ENCODE results near the gene PLAGL2.
"Not testable (repeated sequence)": the region's sequence is repeated elsewhere in the genome, so short reads cannot be mapped to it uniquely, and the experiment has no call there.

PLAGL2 gene, protein sequence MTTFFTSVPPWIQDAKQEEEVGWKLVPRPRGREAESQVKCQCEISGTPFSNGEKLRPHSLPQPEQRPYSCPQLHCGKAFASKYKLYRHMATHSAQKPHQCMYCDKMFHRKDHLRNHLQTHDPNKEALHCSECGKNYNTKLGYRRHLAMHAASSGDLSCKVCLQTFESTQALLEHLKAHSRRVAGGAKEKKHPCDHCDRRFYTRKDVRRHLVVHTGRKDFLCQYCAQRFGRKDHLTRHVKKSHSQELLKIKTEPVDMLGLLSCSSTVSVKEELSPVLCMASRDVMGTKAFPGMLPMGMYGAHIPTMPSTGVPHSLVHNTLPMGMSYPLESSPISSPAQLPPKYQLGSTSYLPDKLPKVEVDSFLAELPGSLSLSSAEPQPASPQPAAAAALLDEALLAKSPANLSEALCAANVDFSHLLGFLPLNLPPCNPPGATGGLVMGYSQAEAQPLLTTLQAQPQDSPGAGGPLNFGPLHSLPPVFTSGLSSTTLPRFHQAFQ
- 19.1 to 104 reads per million in 2 experiments for total RNA-seq

DNA sequence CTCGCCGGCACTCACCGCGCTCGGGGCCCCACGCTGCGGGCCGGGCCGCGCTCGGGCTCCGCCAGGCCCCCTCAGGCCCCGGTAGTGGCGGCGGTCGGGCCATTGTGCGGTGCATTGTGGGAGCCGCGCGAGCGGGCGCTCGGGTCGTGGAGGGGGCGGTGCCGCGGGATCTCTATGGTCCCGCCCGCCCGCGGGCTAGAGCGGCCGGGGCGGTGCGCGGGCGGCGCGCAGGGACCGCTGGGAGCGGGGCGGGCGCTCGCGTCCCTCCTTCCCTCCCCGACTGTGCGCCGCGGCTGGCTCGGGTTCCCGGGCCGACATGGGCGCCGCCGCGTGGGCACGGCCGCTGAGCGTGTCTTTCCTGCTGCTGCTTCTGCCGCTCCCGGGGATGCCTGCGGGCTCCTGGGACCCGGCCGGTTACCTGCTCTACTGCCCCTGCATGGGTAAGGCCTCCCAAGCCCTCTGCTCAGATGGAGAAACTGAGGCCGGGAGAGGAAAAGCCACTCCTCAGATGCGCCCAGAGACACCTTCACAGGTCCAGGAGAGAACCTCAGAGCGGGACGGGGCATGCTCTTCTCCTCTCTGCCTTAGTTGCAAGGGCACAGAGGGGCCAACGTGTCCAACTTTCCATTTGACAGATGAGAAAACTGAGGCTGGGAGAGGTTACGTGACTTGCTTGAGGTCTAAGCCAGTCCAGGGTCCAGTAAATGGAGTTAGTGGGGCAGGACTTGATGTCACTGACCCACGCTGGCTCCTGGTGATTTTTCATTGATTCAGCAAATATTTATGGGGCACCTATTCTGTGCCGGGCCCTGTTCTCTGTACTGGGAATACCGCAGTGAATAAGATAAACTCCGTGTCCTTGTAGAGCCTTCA lies at the start of gene PLAGL2, which contains the start of gene POFUT1:
PLAGL2 (minus strand) TSS at position 118 of the 873 bp plus-strand sequence. CDS start 5,565 bp downstream, outside the sequence.
POFUT1 (plus strand) TSS at position 255 of the 873 bp plus-strand sequence; CDS start at position 317, 62 bp downstream.
- peak; percentile 76 for DNase-seq (ENCODE audit: low read depth)

DNA sequence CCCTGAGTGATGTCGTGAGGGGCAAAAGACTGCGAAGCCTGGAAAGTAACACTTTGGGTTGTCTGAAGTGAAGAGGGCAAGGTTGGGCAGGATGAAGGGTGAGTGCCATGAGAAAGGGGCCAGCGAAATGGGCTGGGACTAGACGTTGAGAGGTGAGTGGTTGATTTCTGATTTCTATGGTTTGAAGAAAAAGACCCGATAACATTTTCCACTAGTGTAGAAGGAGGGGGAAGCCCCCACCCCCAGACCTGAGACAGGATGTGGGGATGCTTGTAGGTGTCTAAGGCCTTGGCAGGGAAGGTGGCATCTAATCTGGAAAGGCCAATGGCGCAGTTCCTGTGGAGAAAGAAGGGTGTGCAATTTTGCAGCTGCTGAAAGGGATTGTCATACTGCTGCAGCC lies 44.6 kb upstream of the PLAGL2 start:
- no peak for DNase-seq (ENCODE audit: low read depth)

DNA sequence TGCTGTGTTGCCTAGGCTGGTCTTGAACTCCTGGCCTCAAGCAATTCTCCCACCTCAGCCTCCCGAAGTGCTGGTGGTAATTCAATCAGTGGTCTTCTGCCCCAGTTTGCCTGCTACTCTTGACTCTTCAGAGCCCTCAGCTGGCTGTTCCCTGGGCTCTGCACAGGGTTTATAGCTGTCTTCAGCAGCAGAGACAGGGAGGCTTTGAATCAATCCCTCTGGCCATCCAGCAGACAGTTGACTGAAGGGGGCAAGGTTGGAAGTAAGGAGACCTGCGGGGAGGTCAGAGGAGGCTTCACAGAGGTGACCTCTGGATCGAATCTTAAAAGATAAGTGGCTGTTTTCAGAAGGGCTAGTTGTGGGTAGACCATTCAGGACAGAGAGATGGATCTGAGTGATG lies 43.9 kb upstream of the PLAGL2 start:
- DNase-seq (ENCODE audit: low read depth), result no peak

DNA sequence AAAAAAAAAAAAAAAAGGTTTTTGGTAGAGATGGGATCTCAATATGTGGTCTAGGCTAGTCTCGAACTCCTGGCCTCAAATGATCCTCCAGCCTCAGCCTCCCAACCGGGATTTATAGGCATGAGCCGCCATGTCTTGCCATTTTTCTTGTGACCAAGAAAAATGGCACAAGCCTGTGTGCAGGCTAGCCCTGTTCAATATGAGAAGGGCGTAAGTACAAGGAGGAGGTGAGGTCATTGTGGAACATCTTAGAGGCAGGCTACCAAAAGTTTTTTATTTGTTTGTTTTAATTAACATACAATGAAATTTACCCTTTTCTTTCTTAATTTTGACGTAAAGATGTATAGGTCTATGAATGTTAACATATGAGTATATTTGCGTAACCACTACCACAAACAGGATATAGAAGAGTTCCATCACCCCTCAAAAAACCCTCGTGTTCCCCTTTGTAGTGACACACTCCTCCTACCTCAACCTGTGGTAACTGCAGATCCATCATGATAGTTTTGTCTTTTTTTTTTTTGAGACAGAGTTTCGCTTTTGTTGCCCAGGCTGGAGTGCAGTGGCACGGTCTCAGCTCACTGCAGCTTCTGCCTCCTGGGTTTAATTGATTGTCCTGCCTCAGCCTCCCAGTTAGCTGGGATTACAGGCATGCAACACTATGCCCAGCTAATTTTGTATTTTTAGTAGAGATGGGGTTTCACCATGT lies 41.6 kb upstream of the PLAGL2 start:
- DNase-seq (ENCODE audit: low read depth), result peak; percentile 9

DNA sequence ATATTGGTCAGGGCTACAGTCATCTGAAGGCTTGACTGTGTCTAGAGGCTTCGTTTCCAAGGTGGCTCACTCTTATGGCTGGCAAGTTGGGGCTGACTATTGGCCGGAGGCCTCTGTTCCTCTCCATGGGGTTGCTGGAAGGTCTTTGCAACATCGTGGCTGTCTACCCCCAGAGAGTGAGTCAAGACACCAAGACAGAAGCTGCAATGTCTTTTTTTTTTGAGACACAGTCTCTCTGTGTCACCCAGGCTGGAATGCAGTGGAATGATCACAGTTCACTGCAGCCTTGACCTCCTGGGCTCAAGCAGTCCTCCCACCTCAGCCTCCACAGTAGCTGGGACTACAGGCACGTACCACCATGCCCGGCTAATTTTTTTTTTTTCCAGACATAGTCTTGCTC lies 40.5 kb upstream of the PLAGL2 start:
- no peak for DNase-seq (ENCODE audit: low read depth)

DNA sequence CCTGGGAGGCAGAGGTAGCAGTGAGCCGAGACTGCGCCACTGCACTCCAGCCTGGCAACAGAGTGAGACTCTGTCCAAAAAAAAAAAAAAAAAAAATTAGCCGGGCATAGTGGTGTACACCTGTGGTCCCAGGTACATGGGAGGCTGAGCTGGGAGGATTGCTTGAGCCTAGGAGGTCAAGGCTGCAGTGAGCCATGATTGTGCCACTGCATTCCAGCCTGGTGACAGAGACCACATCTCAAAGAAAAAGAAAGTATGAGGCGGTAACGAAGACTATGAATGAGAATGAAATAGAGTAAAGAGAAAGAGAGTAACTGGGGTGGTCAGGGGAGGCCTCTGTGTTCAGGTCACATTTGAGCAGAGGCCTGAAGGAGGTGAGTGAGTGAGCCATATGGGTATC lies 38.7 kb upstream of the PLAGL2 start:
- DNase-seq (ENCODE audit: low read depth), result not testable (repeated sequence)

DNA sequence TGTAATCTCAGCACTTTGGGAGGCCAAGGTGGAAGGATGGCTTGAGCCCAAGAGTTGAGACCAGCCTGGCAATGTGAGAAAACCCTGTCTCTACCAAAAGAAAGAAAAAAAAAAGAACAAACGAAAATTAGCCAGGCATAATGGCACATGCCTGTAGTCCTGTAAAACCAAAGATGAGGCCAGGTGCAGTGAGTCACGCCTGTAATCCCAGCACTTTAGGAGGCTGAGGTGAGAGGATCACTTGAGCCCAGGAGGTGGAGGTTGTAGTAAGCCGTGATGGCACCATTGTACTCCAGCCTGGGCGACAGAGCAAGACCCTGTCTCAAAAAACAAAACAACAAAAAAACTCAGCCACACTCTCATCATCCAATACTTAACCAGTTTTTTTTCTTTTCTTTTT lies 37.4 kb upstream of the PLAGL2 start:
- no peak for DNase-seq (ENCODE audit: low read depth)

DNA sequence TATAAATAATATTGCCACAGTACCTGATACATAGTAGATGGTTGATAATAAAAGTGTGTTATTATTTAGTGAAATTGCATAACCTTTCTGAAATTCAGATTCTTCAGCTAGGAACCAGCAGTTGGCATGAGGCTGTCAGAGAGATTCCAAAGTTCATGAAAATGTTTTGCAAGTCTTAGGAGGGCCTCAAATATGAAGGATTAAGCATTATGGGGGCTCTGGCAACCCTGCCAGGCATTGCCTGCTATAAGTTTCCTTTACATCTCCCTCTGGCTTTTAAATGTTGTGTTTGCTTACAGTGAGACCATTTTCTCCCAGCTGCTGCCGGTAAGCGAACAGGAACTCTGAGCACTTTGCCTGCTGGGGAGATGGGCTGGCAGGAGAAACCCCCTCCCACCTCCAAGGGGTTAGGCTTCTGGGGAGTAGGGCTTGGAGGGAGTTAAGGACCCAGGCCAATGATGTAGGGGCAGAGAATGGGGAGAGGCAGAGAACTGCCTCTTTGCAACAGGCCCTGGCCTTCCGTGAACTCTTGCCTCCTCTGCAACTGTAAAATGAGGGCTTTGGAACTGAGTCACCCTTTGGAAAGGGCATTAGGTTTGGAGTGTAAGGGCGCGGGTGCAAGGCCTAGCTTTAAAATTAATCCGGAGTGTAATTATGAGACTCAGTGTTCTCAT lies 36.7 kb upstream of the PLAGL2 start:
- no peak for DNase-seq (ENCODE audit: low read depth)

DNA sequence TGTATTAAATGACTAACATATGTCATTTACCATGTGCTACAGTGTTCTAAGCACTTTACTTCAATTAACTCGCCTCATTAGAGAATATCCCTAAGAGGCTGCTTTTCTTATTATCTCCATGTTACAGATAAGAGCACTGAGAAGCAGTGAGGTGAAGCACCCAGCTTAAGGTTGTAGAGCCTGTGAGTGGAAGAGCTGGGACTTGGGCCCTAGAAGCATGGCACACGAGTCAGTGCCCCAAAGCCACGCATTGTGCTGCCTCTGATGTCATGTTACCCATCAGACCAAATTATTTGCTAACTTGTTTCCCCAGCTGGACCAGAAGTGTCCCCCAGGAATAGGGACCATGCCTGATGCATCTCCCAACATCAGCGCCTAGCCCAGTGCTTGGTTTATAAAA lies 34.3 kb upstream of the PLAGL2 start:
- no peak for DNase-seq (ENCODE audit: low read depth)

DNA sequence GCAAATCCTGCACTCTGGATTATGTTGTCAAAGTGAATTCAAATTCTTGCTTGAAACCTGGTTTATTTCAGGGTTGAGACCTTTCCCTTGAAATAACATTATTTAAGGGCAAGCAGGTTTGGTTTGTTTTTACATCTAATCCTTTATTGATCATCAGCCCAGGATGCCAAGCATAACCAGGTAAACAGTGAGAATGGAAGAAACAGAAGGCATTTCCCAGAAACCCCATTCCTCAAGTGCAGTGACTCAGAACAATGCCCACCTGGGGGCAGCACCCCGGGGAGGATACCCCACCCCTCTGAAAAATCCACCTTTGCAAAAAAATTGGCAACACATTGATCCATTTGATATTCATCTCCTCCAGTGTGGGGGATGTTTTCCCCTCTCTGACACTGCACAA lies 32.7 kb upstream of the PLAGL2 start:
- DNase-seq (ENCODE audit: low read depth), result no peak

DNA sequence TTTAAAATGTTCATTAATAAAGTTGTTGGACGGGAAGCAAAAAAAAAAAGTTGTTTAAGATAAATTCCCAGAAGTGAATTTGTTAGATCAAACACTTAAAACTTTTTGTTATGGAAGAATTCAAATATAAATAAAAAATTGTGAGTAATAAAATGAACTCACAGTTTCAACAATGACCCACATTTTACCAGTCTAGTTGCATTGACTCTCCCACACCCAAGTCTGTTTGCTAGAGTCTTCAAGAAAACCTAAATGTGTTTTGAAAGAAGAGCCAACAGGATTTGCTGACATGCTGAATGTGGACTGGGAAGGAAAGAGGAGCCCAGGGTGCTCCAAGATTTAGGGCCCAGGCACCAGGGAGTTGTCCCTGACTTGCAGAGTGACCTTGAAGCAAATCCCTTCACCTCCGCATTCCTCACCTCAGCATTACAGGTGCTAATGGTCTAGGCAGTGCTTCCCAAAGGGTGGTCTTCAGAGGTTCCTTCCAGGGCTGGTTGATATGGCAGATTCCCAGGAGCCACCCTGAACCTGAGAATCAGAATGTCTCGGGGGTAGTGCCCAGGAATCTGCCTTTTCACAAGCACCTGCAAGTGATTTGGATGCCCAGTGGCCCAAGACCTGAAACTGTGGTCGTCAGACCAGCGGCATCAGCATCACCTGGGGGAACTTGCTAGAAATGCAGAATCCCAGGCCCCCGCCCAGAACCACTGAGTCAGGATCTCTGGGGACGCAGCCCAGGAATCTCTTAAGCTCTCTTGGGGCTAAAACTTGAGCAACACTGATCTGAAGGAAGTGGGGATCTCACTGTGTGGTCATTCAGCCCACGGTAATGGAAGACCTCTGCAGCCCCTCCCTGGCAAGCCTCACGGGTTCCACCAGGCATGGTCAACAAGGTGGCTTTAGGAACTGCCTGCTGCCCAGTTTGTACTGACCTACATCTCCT lies 31.2 kb upstream of the PLAGL2 start:
- DNase-seq (ENCODE audit: low read depth), result no peak

DNA sequence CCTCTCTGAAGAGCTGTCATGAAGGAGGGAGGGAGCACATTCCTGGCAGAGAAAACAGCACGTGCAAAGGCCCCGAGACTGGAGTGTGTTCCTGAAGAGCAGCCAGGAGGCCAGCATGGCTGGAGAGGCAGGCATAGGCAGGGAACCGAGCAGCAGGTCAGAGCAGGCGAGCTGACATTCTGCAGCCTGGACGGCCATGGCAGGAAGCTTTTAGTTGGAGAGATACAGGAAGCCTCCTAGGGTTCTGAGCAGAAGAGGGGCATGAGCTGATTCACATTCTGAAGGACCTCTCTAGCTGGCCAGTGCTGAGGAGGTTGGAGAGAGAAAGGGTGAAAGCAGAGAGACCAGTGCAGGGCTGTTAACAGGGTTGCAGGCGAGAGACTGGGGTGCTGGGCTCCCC lies 29.9 kb upstream of the PLAGL2 start:
- DNase-seq (ENCODE audit: low read depth), result no peak

DNA sequence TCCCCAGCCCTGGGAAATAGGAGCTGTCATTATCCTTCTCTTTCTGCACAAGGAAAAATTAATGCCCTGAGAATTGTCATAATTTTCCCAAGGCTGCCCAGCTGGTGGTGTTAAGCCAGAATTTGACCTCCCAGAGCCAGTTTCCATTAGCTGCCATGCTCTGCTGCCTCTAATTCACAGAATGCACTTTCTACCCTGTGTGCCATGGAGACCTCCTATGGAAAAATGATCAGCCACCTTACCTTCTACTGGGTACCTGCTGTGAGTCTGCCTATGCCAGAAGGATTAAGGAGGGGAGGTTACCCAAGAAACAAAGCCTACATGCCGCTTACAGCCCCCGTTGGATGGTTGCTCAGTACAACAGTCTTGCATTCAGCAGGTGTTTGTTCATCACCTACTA lies 29.3 kb upstream of the PLAGL2 start:
- DNase-seq (ENCODE audit: low read depth), result no peak

DNA sequence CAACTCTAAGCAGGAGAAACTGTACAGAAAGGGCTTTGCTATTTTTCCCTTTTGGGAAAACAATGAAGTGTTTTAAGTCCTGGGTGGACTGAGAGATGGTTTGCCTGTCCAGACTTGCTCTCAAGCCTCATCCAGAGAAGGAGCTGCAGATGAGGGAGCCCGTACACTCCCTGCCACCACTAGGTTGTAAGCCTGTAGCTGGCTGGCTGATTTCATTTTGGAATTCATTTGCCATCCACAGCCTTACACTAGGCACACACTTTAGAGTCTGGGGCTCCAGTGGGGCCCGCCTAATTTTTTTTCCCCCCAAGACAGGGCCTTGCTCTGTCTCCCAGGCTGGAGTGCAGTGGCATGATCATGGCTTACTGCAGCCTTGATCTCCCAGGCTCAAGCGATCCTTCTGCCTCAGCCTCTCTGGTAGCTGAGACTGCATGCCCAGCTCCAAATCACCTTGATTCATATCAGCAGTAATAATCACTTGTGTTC lies 28.5 kb upstream of the PLAGL2 start:
- DNase-seq (ENCODE audit: low read depth), result no peak

DNA sequence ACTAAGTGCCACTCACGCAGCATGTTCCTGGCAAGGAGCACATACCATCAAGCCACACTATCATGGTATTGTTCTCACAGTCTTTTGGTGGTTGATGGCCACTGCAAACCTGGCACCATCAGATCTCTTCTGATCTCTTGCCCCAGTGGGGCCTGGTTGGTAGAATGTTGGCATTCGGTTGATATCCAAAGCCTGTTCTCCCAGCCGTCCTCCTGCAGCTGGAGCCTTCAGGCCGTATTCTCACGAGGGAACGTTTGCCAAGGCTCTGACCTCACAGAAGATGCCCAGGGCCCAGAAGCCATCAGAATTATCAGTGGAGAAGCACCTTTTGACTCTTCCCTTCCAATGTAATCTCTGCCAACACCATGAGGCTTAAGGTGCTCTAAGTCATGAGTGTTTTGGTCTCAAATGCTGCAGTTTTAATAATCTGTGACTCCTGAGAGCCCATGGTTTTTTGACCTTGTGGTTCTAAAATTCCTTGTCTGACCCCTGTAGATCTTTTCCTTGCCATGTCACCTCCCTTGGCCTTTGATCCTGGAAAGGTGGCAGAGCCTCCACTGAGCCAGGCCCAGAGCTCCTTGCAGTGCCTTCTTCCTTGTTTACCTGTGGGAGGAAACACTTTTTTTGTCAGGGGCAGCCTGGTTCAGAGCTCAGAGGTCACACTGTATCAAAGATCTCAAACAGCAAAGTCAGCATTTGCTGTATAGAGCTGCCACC lies 27.9 kb upstream of the PLAGL2 start:
- no peak for DNase-seq (ENCODE audit: low read depth)

DNA sequence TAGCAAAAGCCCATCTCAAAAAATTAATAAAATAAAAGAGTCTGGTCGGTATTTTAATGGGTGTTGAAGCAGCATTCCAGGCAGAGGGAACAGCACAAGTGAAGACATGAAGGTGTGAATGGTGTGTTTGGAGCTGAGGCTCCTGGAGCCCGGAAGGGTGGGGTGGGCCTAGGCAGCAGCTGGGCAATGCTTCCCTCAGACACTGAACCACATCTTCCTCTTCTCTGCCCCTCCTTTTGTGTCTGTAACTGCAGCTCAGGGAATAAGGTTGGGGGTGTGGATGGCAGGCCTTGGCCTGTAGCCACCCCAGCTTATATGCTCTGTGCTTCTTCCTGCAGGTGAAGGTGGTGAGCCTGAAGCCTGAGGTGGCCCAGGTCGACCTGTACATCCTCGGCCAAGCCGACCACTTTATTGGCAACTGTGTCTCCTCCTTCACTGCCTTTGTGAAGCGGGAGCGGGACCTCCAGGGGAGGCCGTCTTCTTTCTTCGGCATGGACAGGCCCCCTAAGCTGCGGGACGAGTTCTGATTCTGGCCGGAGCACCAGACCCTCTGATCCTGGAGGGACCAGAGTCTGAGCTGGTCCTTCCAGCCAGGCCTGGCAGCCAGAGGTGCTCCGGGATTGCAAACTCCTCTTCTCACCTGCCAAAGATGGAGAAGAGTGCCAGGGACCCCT lies 26.7 kb upstream of the PLAGL2 start:
- DNase-seq (ENCODE audit: low read depth), result no peak

DNA sequence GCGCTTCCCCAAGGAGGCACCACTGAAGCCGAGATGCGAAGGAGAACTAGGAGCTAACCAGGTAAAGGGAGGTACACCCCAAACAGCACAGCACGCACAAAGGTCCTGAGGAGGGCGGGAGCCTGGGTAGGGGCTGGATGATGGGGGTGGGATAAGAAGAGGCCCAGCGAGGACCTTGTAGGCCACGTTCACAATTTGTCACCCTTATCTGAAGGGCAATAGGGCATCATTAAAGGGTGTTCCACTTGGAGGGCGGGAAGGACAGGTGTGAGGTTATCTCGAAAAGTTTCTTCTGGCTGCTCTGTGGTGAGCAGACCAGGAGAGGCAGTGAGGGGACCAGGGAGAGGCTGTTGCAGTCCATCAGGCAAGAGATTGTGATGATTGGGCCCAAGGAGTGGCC lies 25.7 kb upstream of the PLAGL2 start:
- DNase-seq (ENCODE audit: low read depth), result no peak

DNA sequence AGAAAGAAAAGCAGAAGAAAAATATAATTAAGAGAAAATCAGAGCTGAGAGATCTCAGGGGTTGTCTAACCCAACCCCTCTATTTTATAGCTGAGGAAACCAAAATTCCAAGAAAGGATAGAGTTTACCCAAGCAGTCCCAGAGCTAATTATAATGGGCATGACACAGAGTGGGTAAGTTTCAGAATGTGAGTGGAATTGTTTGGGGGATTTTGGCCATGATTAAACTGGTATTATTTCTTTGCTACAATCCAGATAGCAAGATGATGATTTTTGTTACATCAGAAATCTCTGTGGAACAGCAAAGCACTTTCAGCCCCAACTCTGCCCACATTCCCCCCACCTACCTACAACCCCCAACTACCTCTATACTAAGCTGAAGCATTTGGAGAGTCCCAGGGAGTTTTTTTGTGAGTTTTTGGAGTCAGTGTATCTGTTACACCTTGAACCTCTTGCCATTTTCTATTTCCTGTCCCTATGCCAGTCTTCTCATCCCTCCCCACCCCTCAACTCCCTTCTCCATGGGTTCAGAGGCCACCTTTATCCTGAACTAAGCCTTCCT lies 24.9 kb upstream of the PLAGL2 start:
- DNase-seq (ENCODE audit: low read depth), result no peak

DNA sequence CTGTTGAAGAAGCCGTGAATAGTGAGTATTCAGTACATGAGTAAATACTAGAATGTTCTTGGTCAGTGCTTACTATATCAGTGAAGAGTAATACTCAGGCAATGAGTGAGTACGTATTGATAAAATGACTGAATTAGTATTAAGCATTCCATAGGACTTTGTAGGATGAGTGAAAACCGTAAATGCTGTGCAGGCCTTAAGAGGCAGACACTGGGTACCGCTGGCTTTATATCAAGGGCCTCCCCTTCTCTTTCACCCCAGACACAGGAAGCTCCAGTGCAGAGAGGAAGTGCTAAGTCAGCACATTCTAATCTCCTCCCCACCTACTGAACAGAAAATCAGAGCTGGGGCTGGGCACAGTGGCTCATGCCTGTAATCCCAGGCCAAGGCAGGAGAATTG lies 24.3 kb upstream of the PLAGL2 start:
- peak; percentile 19 for DNase-seq (ENCODE audit: low read depth)

Measured in T follicular helper cell (primary cell).